PC-3 (cell line): ENCODE data around the gene CARS1. TPM values are rescaled to one million over a fixed set of nuclear protein-coding genes. Genes with fewer than 3 reads are reported as not detected.

Experiments
- ATAC-seq: fragments of 200-7000 bp; cut with Tn5 transposase; 2 replicates; pipeline ENCODE4 v1.9.1; 2020; ENCODE audit warnings: mild to moderate bottlenecking, moderate library complexity
- BruUV-seq: library from RNA; stranded (reverse); fragments of 400-500 nt; replicated peaks from 2 replicates; lab custom pipeline; 2021; lab: Mats Ljungman, UMichigan
- CTCF ChIA-PET: fragments of 300-600 bp; sonication (Branson Sonifier 250); formaldehyde crosslinking; loops from one replicate; lab custom pipeline; 2022; ENCODE audit warnings: antibody characterized with exemption; lab: Charles Lee
- POLR2A ChIA-PET: fragments of 300-600 bp; sonication (Branson Sonifier 250); formaldehyde crosslinking; loops from one replicate; lab custom pipeline; 2022; ENCODE audit warnings: antibody characterized with exemption; ENCODE audit not compliant: unreplicated experiment; lab: Charles Lee
- DNase-seq: peaks from one replicate; pipeline ENCODE4 v3.0.0-alpha.2; 2015
- H2AFZ ChIP-seq: fragments of 300-600 bp; sonication (generic); 2 replicates; pipeline ENCODE4 v1.6.0; 2016; ENCODE audit warnings: antibody characterized with exemption, low read length
- H3F3A ChIP-seq: fragments of 300-600 bp; sonication (generic); one replicate; pipeline ENCODE4 v1.6.0; 2017; ENCODE audit warnings: antibody characterized with exemption, low read length, control low read depth, mild to moderate bottlenecking; ENCODE audit not compliant: unreplicated experiment
- H3K27ac ChIP-seq: fragments of 300-600 bp; sonication (generic); 2 replicates; pipeline ENCODE4 v1.5.1; 2016; ENCODE audit warnings: mild to moderate bottlenecking, low read length
- H3K27me3 ChIP-seq: fragments of 300-600 bp; sonication (generic); 2 replicates; pipeline ENCODE4 v1.6.1; 2016; ENCODE audit warnings: low read length, mixed read lengths
- H3K36me3 ChIP-seq: fragments of 300-600 bp; sonication (generic); 2 replicates; pipeline ENCODE4 v1.6.1; 2016; ENCODE audit warnings: low read depth, mixed run types, low read length, mixed read lengths
- H3K4me1 ChIP-seq: fragments of 300-600 bp; sonication (generic); 2 replicates; pipeline ENCODE4 v1.5.1; 2016; ENCODE audit warnings: low read length; ENCODE audit not compliant: insufficient read depth
- H3K4me2 ChIP-seq: fragments of 300-600 bp; sonication (generic); 2 replicates; pipeline ENCODE4 v1.6.0; 2016; ENCODE audit warnings: low read length
- H3K4me3 ChIP-seq: fragments of 300-600 bp; sonication (generic); 2 replicates; pipeline ENCODE4 v1.5.1; 2016; ENCODE audit warnings: mild to moderate bottlenecking, low read length, mixed read lengths
- H3K79me2 ChIP-seq: fragments of 300-600 bp; sonication (generic); 2 replicates; pipeline ENCODE4 v1.6.1; 2017; ENCODE audit warnings: low read length, mixed read lengths
- H3K9ac ChIP-seq: fragments of 300-600 bp; sonication (generic); 2 replicates; pipeline ENCODE4 v1.6.0; 2016; ENCODE audit warnings: mild to moderate bottlenecking, low read length
- H3K9me2 ChIP-seq: fragments of 300-600 bp; sonication (generic); replicated peaks from 2 replicates; pipeline ENCODE4 v1.6.1; 2016; ENCODE audit warnings: mixed run types, low read length, mixed read lengths
- H3K9me3 ChIP-seq: fragments of 300-600 bp; sonication (generic); 2 replicates; pipeline ENCODE4 v1.6.1; 2016; ENCODE audit warnings: low read length, mixed read lengths
- H4K20me1 ChIP-seq: fragments of 300-600 bp; sonication (generic); 2 replicates; pipeline ENCODE4 v1.6.1; 2016; ENCODE audit warnings: low read length, mixed read lengths
- CTCF ChIP-seq: fragments of 300-600 bp; sonication (generic); conservative IDR thresholded peaks from 2 replicates; pipeline ENCODE4 v1.5.1; 2017; ENCODE audit warnings: antibody characterized with exemption, low read depth, mild to moderate bottlenecking, low read length
- EZH2 ChIP-seq: fragments of 300-600 bp; sonication (generic); IDR thresholded peaks from one replicate; pipeline ENCODE4 v1.6.1; 2017; ENCODE audit warnings: antibody characterized with exemption, mild to moderate bottlenecking, low read length; ENCODE audit not compliant: unreplicated experiment
- EZH2phosphoT487 ChIP-seq: fragments of 300-600 bp; sonication (generic); IDR thresholded peaks from 2 replicates; pipeline ENCODE4 v1.6.1; 2018; ENCODE audit warnings: mild to moderate bottlenecking, antibody characterized with exemption, low read length, borderline replicate concordance
- intact Hi-C: fragments of 100-400 bp; cut with micrococcal nuclease; formaldehyde crosslinking; loops from 2 replicates; pipeline ENCODE4 v1.9.0; 2023
- total RNA-seq: library from RNA; depleted of rRNA; stranded (reverse); fragments of >200 nt; gene quantifications from 2 replicates; pipeline ENCODE4 v1.2.3, GENCODE V29; 2014

The CARS1 gene
- total RNA-seq, 1 experiment from 2014 or later, result 39.7 TPM

- Histone ChIP-seq H4K20me1 (no peaks in the 10 kb centered on the region), H3K27ac (no peak overlapping the region), H3K36me3 (peaks cover 7% of the 10 kb centered on the region), H2AFZ (no peak overlapping the region), H3K9me3 (no peaks in the 10 kb centered on the region), H3K9ac (no peak overlapping the region), H3F3A (no peaks in the 10 kb centered on the region), H3K79me2 (no peaks in the 10 kb centered on the region), H3K4me3 (no peak overlapping the region), H3K27me3 (no peaks in the 10 kb centered on the region), H3K4me1 (no peaks in the 10 kb centered on the region; the same call in 1 of the 2 replicates), H3K9me2 (no peaks in the 10 kb centered on the region), H3K4me2 (no peak overlapping the region)
- POLR2A ChIA-PET, result no interaction called here
- BruUV-seq, result no TSS peak
- ATAC-seq (no peak), DNase-seq (no peak)
- CTCF ChIA-PET, result no interaction called here
- intact Hi-C loops, result no loop called here
- no peak for TF ChIP-seq EZH2
These were observed 59.8 kb downstream of the CARS1 start for GRCh38 chr11:2997406-2997805.

- peaks cover 2% of the 10 kb centered on the region for H3K36me3 ChIP-seq
- ATAC-seq, result no peak
- no peaks in the 10 kb centered on the region for H3F3A ChIP-seq
- TF ChIP-seq EZH2phosphoT487, result no peak
- TF ChIP-seq EZH2, result no peak
- TF ChIP-seq CTCF, result no peak
- H3K4me2 ChIP-seq, result no peak overlapping the region
- ChIA-PET POLR2A (no interaction called here), CTCF (no interaction called here)
- H3K4me3 ChIP-seq, result no peak overlapping the region
- intact Hi-C loops, result no loop called here
- no peaks in the 10 kb centered on the region for H3K27me3 ChIP-seq
- H3K9ac ChIP-seq, result no peak overlapping the region
- no peak overlapping the region for H3K27ac ChIP-seq
- no peaks in the 10 kb centered on the region for H3K9me3 ChIP-seq
- DNase-seq, result no peak
- H3K9me2 ChIP-seq, result no peaks in the 10 kb centered on the region
- no TSS peak for BruUV-seq
- H2AFZ ChIP-seq, result no peak overlapping the region
- no peaks in the 10 kb centered on the region; the same call in 1 of the 2 replicates for H3K4me1 ChIP-seq
- no peaks in the 10 kb centered on the region for H4K20me1 ChIP-seq
- H3K79me2 ChIP-seq, result no peaks in the 10 kb centered on the region
These were observed 60.2 kb downstream of the CARS1 start for GRCh38 chr11:2996976-2997375.

DNA sequence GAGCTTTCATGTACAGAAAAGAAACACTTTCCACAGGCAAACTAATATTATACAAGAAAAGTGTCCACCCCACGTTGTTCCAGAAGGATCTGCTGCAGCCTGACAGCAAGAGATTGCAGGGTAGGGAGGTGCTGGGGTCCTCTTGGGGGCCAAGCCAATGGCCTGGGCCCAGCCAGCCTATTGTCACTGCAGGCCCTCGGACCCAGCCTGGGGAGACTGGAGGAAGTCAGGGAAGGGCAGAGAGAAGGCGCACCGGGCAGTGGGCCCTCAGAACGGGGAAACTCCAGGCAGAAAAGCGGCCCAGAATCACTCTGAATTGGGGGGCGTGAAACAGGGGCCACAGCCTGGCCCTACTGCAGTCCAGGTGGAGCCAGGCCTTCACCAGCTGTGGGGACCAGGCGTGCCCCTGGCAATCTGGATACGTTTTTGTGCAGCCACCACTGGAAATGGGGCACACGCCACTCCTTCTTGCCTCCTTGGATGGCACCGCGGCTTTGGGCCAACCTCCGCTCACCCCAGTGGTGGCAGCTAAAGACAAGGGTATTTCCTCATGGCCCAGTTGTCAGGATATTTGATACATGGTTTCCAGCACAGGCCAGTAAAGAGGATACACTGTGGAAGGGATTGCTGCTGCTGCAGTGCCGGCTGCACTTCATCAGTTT, 61.2 kb downstream of the CARS1 start:
- TF ChIP-seq EZH2phosphoT487, result no peak
- TF ChIP-seq CTCF, result no peak
- TF ChIP-seq EZH2, result no peak
- H2AFZ ChIP-seq, result no peak overlapping the region
- H3K9me2 ChIP-seq, result no peaks in the 10 kb centered on the region

More for the DNA sequence above, 61.2 kb downstream of the CARS1 start:
- intact Hi-C loops, result no loop called here
- Histone ChIP-seq H3K4me1 (no peaks in the 10 kb centered on the region; the same call in 1 of the 2 replicates), H3K4me2 (no peak overlapping the region), H3K79me2 (peaks cover 8% of the 10 kb centered on the region), H3K9ac (no peak overlapping the region), H4K20me1 (peaks cover 3% of the 10 kb centered on the region; the same call in 1 of the 2 replicates), H3K9me3 (no peaks in the 10 kb centered on the region), H3K27me3 (no peaks in the 10 kb centered on the region), H3K27ac (no peak overlapping the region), H3F3A (no peaks in the 10 kb centered on the region), H3K4me3 (no peak overlapping the region), H3K36me3 (no peaks in the 10 kb centered on the region; the same call in 1 of the 2 replicates)
- ATAC-seq, result no peak
- CTCF ChIA-PET, result no interaction called here
- POLR2A ChIA-PET, result no interaction called here
- DNase-seq, result no peak
- no TSS peak for BruUV-seq
